ENCODE measurements around the gene ALB. TPM values are rescaled to one million over a fixed set of nuclear protein-coding genes. Genes with fewer than 3 reads are reported as not detected.

ALB gene
- total RNA-seq, 1 donor, result not detected

- DNase-seq (ENCODE audit: low read depth), result no peak
- H3K4me3 ChIP-seq (ENCODE audit: low read depth, low read length), result no peak within 1 kb of the TSS
- TF ChIP-seq CTCF (IDR thresholded peaks at IDR 0.05; ENCODE audit: insufficient read depth, low read depth, low read length), result no peak
These were observed 31.9 kb downstream of the ALB start, which contains the start of gene AFP for GRCh38 chr4:73435984-73436383. AFP (plus strand) TSS chr4:73436221; CDS start chr4:73436263, 42 bp downstream.

DNA sequence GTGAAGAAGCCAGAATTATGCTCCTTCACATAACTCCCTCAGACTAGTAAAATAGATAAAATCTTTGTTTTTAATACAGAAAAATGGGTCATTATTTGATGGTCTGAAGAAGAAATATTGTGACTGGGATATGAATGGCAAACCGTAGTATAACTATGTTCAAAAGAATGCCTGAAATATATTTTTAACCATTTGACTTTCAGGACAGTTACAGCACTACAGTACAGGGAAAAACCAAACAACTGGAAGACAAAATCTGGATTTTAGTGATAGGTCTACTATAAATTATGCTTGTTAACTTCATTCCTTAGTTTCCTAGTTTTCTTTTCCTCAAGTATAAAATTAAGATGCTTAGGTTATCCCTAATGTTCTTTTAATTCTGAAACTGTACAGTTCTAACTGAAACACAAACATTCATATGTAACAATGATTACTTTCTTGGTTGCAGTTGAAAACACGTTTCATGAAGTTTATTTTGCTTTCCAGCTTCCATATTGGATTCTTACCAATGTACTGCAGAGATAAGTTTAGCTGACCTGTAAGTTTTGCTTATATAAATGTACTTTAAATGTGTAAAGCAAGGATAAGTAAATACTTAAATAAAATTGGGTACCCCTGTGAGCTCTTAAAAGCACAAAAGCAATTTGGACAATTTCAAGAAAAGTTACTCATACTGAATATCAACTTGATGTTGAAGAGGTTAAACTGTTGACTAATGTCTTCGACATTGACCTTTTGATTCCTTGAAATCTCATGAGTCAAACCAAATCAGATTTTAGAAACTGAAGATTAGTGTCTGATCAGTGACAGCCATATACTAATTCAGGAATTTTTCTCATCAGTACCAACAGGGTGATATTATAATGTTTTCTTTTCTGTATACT lies 32.8 kb downstream of the ALB start:
- H3K4me3 ChIP-seq (ENCODE audit: low read depth, low read length), result no peak overlapping the region
- no peak for TF ChIP-seq CTCF (IDR thresholded peaks at IDR 0.05; ENCODE audit: insufficient read depth, low read depth, low read length)
- DNase-seq (ENCODE audit: low read depth), result no peak

DNA sequence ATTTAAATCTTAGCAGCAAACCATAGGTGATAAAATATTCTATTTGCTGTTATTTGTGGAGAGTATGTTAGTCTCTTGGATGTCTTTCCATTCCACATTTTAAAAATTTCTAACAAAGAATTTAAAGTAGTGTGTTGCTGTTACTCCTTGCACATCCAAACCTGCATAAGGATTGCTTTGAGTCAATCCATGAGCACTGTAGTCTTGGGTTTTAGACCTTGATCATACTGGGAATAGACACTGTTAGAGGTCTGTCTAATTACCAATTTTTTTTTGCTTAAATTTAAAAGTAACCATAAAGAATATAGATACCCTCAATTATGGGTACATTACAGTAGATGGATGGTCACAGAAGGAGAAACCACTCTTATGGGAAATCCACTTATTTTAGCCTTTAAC lies 33.5 kb downstream of the ALB start:
- no peak for DNase-seq (ENCODE audit: low read depth)
- no peak for TF ChIP-seq CTCF (IDR thresholded peaks at IDR 0.05; ENCODE audit: insufficient read depth, low read depth, low read length)

DNA sequence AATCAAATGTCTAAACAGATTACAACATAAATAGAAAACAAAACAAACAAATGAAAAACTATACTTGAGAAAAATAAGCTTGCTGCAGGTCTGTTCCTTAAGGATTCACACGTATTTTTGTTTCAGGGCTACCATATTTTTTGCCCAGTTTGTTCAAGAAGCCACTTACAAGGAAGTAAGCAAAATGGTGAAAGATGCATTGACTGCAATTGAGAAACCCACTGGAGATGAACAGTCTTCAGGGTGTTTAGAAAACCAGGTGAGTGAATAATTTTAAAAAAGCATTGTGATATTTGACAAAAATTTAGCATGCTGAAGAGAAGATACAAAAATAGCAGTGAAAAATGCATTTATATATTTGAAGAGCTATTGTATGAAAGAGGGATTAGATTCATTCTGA lies 34.0 kb downstream of the ALB start:
- no peak for TF ChIP-seq CTCF (IDR thresholded peaks at IDR 0.05; ENCODE audit: insufficient read depth, low read depth, low read length)
- H3K4me3 ChIP-seq (ENCODE audit: low read depth, low read length), result no peak overlapping the region

More for the DNA sequence above, 33.5 kb downstream of the ALB start:
- H3K4me3 ChIP-seq (ENCODE audit: low read depth, low read length), result no peak overlapping the region

DNA sequence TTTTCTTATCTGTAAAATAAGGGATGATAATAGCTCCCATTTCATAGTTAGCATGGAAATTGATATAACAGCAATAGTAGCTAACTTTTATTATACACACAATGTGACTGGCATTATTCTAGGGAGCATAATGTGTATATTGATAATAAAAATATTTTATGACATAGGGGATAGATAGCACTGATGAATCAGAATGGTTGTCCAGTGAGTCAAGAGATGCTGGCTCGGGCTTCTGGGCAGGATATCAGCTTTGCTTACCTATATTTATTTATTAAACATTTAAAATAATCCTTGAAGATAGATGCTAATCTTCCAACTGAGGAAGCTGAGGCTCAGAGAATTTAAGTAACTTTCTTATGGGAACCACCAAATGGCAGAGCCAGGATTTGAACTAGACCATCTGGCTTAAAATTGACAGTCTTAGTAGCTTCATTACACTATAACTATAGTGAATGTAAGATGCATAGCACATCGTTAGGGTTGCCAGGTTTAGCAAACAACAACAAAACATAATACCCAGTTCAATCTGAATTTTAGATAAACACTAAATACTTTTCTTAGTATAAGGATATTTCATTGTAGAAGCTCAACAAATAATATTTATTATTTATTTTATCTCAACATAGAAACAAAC lies 34.6 kb downstream of the ALB start:
- DNase-seq (ENCODE audit: low read depth), result no peak
- TF ChIP-seq CTCF (IDR thresholded peaks at IDR 0.05; ENCODE audit: insufficient read depth, low read depth, low read length), result no peak
- H3K4me3 ChIP-seq (ENCODE audit: low read depth, low read length), result no peak overlapping the region

More for the DNA sequence above, 34.0 kb downstream of the ALB start:
- DNase-seq (ENCODE audit: low read depth), result no peak

DNA sequence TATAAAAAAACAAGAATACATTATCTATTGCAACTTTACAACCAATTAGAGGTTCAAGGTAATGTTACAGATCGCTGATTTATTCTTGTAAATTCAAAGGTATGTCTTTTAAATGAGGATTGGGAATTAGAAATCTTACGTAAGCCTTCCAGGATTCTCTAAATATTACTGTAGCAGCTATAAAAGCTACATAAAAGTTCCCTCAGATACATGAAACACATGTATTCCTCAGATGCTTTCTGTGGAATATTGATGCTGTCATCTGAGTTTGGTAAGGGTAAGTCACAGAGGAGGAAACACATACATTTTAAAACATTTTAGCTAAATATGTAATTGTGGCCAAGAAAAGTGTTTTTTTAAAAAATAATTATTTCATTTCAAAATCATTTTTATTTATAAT lies 35.4 kb downstream of the ALB start:
- H3K4me3 ChIP-seq (ENCODE audit: low read depth, low read length), result no peak overlapping the region

More for the DNA sequence above, 35.4 kb downstream of the ALB start:
- DNase-seq (ENCODE audit: low read depth), result no peak
- no peak for TF ChIP-seq CTCF (IDR thresholded peaks at IDR 0.05; ENCODE audit: insufficient read depth, low read depth, low read length)
